Lower lobe of right lung (tissue), 2 donors: ENCODE data around the gene KIF3B. TPM values are rescaled to one million over a fixed set of nuclear protein-coding genes. Genes with fewer than 3 reads are reported as not detected.
"Not testable (repeated sequence)": the region's sequence is repeated elsewhere in the genome, so short reads cannot be mapped to it uniquely, and the experiment has no call there.

ENCODE experiments used
- ATAC-seq, 2 donors: fragments of 200-7000 bp; cut with Tn5 transposase; one replicate each; pipeline ENCODE4 v1.9.1; 2020 to 2022; ENCODE audit warnings: mild to moderate bottlenecking in 2 of 2, moderate library complexity in 2 of 2
- DNase-seq: peaks from one replicate; pipeline ENCODE4 v3.0.0-alpha.2; 2020
- H3K27ac ChIP-seq: fragments of 200-600 bp; one replicate; pipeline ENCODE4 v1.8.0; 2022
- H3K27me3 ChIP-seq: fragments of 200-600 bp; one replicate; pipeline ENCODE4 v1.8.0; 2022; ENCODE audit warnings: low read depth
- H3K36me3 ChIP-seq: fragments of 200-600 bp; one replicate; pipeline ENCODE4 v1.8.0; 2022; ENCODE audit warnings: mild to moderate bottlenecking
- H3K4me1 ChIP-seq: fragments of 200-600 bp; one replicate; pipeline ENCODE4 v1.8.0; 2022
- H3K4me3 ChIP-seq: fragments of 200-600 bp; one replicate; pipeline ENCODE4 v1.8.0; 2022; ENCODE audit warnings: mild to moderate bottlenecking
- H3K9me3 ChIP-seq: fragments of 200-600 bp; one replicate; pipeline ENCODE4 v1.8.0; 2022
- intact Hi-C: fragments of 100-400 bp; cut with DNase I; formaldehyde crosslinking; loops from one replicate; pipeline ENCODE4 v1.11.0; 2022
- total RNA-seq: library from RNA; stranded (reverse); fragmentation: NEBNext Ultra II Directional; extraction: Animal tissue kit (Norgen Biotek cat#: 25700); gene quantifications from one replicate; pipeline ENCODE4 v1.2.1, GENCODE V29; 2021
- TF ChIP-seq, protein P1 (sequence below): fragments of 200-600 bp; IDR thresholded peaks from one replicate; pipeline ENCODE4 v1.8.0; 2022; ENCODE audit warnings: antibody characterized with exemption, mild to moderate bottlenecking
- donor health status: DM: no; HTN: yes; CAD: no; lungs with severe emphysema.

The KIF3B gene
- total RNA-seq, 1 donor from 2014 or later = 28.0 TPM

GRCh38 chr20:32274359-32274758 lies 3.1 kb upstream of the KIF3B start:
- H3K9me3 ChIP-seq = no peaks in the 10 kb centered on the region
- H3K27ac ChIP-seq = no peak overlapping the region
- ATAC-seq (no peak), DNase-seq (no peak)
- H3K4me1 ChIP-seq = peaks cover 19% of the 10 kb centered on the region
- no peaks in the 10 kb centered on the region for H3K36me3 ChIP-seq
- no peak overlapping the region for H3K4me3 ChIP-seq
- intact Hi-C loops = no loop called here
- H3K27me3 ChIP-seq = no peaks in the 10 kb centered on the region
- TF ChIP-seq, protein P1, sequence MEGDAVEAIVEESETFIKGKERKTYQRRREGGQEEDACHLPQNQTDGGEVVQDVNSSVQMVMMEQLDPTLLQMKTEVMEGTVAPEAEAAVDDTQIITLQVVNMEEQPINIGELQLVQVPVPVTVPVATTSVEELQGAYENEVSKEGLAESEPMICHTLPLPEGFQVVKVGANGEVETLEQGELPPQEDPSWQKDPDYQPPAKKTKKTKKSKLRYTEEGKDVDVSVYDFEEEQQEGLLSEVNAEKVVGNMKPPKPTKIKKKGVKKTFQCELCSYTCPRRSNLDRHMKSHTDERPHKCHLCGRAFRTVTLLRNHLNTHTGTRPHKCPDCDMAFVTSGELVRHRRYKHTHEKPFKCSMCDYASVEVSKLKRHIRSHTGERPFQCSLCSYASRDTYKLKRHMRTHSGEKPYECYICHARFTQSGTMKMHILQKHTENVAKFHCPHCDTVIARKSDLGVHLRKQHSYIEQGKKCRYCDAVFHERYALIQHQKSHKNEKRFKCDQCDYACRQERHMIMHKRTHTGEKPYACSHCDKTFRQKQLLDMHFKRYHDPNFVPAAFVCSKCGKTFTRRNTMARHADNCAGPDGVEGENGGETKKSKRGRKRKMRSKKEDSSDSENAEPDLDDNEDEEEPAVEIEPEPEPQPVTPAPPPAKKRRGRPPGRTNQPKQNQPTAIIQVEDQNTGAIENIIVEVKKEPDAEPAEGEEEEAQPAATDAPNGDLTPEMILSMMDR = no peak

DNA sequence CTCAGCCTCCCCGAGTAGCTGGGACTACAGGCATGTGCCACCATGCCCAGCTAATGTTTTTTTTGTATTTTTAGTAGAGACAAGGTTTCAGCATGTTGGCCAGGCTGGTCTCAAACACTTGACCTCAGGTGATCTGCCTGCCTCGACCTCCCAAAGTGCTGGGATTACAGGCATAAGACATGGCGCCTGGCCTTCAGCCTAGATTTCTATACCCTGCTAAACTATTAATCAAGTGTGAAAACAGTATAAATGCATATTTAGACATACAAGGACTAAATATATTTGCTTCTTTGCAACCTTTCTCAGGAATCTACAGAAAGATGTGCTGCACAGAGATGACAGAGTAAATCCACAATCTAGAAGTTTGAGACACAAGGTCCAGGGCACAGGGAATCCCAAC lies 2.3 kb upstream of the KIF3B start:
- H3K4me3 ChIP-seq, DNase-seq, H3K27ac ChIP-seq, H3K27me3 ChIP-seq, H3K9me3 ChIP-seq, H3K36me3 ChIP-seq, intact Hi-C loops, ATAC-seq: not testable (repeated sequence)
- peaks cover 19% of the 10 kb centered on the region for H3K4me1 ChIP-seq

DNA sequence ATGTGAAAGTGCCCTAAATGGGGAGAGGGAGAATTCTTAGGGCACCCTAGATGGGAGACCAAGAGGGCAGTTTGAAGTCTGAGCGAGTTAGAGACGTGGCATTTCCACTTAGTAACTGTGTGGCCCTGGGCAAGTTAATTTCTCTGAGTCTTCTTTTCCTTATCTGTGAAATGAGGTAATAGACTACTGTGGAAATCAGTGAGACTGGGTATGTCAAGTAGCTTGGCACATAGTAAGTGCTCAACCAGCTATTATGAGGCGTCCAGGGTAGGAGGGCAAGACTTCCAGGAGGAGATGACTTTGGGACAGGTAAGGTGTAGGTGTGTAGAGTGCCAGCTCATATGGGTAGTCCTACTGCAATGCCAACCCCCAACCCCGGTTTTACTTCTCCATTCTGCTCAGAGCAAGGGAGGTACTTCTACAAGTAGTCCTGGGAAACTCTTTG lies 770 bp downstream of the KIF3B start:
- DNase-seq (no peak), ATAC-seq (peak; percentile 37 to 41)

DNA sequence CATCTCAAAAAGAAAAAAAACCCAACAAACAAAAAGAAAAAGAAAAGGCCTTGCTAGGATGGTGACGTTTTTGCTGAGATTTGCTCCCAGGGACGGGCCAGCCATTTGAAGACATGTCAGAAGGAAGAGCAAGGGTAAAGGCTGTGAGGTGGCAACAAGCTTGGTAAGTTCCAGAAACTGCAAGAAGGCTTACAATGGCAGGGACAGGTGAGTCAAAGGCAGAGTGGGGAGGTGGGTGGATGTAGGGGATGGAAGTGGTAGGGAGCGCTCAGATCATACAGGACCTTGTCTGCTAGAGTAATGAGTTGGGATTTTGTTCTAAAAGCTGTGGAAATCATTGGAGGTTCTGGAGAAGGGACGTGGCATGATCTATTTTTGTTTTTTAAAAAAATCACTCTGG lies 4.3 kb downstream of the KIF3B start:
- ATAC-seq (no peak), DNase-seq (no peak)
- Histone ChIP-seq H3K36me3 (no peaks in the 10 kb centered on the region), H3K9me3 (no peaks in the 10 kb centered on the region), H3K4me3 (no peak overlapping the region), H3K27me3 (no peaks in the 10 kb centered on the region), H3K27ac (no peak overlapping the region), H3K4me1 (peaks cover 37% of the 10 kb centered on the region)
- intact Hi-C loops = no loop called here
- TF ChIP-seq, protein P1 = no peak

More for the DNA sequence above, 770 bp downstream of the KIF3B start:
- H3K4me3 ChIP-seq = peak overlapping the region; percentile 98
- H3K27me3 ChIP-seq = no peaks in the 10 kb centered on the region
- H3K27ac ChIP-seq = peak overlapping the region; percentile 86
- TF ChIP-seq, protein P1 = no peak
- peaks cover 19% of the 10 kb centered on the region for H3K4me1 ChIP-seq
- no peaks in the 10 kb centered on the region for H3K36me3 ChIP-seq
- H3K9me3 ChIP-seq = no peaks in the 10 kb centered on the region
- intact Hi-C loops = no loop called here

DNA sequence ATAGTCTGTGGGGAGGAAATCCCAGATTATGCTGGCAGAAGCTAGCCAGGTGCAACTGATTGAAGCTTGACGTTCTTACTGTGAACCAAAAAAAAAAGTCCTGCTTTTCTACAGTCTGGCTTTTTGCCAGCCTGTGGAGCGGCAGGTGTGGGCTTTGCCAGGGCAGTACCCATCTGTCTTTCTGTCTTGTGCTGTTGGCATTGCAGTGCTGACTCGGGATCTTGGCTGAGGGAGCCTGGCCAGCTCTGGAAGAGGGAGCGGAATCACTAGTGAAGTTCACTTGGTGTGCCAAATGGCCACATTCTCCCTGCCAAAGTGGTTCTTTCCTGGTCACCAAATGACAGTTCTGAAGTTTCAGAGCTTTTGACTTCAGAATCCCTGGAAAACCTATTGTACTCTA lies 5.0 kb downstream of the KIF3B start:
- Histone ChIP-seq H3K4me1 (peaks cover 38% of the 10 kb centered on the region), H3K9me3 (no peaks in the 10 kb centered on the region), H3K27me3 (no peaks in the 10 kb centered on the region), H3K27ac (no peak overlapping the region), H3K4me3 (no peak overlapping the region), H3K36me3 (no peaks in the 10 kb centered on the region)
- TF ChIP-seq, protein P1 = no peak
- no peak for ATAC-seq
- intact Hi-C loops = no loop called here
- DNase-seq = no peak

- H3K4me1 ChIP-seq = peaks cover 25% of the 10 kb centered on the region
- DNase-seq = no peak
- no peak overlapping the region for H3K4me3 ChIP-seq
- ATAC-seq = no peak
- no peaks in the 10 kb centered on the region for H3K9me3 ChIP-seq
- H3K27ac ChIP-seq = peak overlapping the region; percentile 51
- H3K27me3 ChIP-seq = no peaks in the 10 kb centered on the region
- TF ChIP-seq, protein P1 = no peak
- intact Hi-C loops = no loop called here
- peaks cover 3% of the 10 kb centered on the region for H3K36me3 ChIP-seq
Measured at GRCh38 chr20:32285082-32285620, 7.7 kb downstream of the KIF3B start.
